HG02870 (cell line): ENCODE data around the gene PRPH.
A peak's percentile ranks its signal among the peaks of the same experiment; 100 is the strongest.
"Not testable (repeated sequence)": the region's sequence is repeated elsewhere in the genome, so short reads cannot be mapped to it uniquely, and the experiment has no call there.

Experiments
- ATAC-seq: cut with Tn5 transposase; IDR thresholded peaks from one replicate; pipeline ENCODE4 v1.9.1; 2021; ENCODE audit warnings: mild to moderate bottlenecking, moderate library complexity; ENCODE audit not compliant: unreplicated experiment

Gene PRPH

DNA sequence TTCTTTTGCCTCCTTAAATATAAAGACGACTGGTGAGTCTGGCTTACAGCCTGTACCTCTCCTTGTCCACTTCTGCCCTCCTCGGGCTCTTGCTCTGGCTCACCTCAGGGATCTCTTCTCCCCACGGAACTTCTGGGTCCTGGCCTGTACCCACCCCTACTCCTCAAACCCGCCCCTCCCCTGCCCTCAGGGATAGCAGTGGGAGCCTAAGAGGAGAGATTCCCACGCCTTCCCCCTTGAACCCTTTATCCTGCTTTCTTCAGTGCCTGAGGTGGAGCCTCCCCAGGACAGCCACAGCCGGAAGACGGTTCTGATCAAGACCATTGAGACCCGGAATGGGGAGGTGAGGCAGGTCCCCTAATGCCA, 2.7 kb downstream of the PRPH start:
- no peak for ATAC-seq

DNA sequence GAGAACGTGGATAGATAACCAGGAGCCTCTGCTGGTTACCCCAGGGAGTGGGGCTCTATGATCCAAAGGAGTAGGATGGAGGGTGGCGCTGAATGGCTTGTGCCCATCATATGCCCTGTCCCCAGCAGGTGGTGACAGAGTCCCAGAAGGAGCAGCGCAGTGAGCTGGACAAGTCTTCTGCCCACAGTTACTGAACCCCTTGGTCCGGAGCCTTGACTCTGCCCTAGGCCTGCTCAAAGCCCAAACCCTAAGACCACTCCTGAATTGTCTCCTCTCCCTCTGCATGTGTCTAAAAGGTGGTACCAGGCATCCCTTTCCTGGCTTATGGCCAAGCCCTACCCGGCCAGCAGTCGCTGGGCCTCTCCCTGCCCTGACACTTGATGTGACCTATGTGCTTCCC, 3.2 kb downstream of the PRPH start:
- ATAC-seq, result no peak

DNA sequence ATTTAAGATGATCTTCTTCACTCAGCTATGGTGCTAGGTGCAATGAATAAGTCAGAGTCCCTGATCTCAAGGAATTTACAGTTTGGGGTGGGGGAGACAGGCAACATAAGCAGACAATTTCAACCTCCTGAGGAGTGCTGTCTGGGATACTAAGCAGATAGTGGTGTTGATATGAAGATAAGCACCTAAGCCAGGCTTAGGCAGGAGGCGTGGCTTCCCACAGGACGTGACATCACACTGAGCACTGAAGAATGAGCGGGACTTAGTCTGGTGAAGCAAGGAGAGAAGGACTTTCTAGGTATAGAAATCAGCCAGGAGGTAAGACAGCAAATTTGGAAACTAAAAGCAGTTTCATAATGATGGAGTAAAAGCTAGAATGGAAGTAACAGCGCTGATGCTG, 6.8 kb downstream of the PRPH start:
- no peak for ATAC-seq

DNA sequence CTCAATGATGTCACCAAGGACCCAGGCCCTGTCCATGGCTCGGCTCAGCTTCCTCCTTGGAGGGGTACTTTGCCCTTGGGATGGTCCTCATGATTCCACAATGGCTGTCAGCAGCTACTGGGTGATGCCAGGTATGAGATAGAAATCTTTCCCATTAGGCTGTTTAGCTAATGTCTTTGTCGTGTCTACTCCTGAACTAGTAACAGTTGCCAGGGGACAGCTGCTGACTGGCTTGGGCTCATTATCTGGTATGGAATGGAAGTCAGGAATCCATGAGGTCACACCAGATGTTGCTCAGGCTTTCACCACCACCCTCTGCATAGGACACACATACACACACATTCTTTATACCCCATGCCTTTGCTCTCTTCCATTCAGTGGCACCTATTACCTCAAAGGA, 9.2 kb downstream of the PRPH start:
- no peak for ATAC-seq

DNA sequence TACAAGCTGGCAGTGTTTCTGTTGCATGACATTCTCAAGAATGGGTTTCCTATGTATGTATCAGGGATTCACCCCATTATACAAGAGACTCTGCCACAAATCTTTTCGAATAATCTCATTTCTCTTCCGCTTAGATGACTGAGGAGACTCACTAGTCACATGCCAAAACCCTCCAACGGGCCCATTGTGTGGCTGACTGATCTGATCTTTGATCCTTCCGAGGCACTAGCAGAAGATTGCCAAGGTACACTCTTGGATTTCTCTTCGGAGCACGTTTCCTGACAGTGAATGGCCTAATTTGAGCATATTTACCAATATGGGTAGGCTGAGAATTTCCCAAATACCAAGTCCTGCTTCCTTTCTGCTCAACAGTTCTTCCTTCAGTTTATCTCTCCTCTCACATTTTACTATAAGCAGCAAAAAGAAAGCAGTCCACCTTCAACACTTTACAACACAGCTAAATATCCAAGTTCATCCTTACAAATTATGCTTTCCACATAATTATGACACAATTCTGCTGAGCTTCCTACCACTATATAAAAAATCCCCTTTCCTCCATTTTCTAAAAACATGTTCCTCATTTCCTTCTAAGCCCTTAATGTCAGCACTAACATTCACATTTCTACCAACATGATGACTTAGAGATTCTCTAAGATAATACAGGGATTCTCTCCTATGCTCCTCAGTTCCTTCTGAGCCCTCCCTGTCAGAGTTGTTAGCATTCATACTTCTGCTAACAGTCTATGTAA, 11.0 kb downstream of the PRPH start:
- ATAC-seq, result no peak

- ATAC-seq, result no peak
These were observed 14.4 kb downstream of the PRPH start for GRCh38 chr12:49309386-49309785.

DNA sequence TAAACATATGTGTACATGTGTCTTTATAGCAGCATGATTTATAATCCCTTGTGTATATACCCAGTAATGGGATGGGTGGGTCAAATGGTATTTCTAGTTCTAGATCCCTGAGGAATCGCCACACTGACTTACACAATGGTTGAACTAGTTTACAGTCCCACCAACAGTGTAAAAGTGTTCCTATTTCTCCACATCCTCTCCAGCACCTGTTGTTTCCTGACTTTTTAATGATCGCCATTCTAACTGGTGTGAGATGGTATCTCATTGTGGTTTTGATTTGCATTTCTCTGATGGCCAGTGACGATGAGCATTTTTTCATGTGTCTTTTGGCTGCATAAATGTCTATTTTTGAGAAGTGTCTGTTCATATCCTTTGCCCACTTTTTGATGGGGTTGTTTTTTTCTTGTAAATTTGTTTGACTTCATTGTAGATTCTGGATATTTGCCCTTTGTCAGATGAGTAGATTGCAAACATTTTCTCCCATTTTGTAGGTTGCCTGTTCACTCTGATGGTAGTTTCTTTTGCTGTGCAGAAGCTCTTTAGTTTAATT, 15.6 kb downstream of the PRPH start:
- ATAC-seq, result not testable (repeated sequence)

DNA sequence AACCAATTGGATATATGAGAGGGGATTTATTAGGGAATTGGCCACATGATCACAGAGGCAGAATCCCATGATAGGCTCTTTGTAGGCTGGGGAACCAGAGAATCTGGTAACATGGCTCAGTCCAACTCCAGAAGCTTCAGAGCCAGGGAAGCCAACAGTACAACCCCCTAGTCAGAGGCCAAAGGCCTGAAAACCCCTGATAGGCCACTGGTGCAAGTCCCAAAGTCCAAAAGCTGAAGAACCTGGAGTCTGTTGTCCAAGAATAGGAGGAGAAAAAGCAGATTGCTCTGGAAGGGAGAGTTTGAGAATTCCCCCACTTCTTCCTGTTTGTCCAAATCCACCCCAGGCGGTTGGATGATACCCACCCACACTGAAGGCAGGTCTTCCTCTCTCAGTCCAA, 19.9 kb downstream of the PRPH start:
- no peak for ATAC-seq

- ATAC-seq, result not testable (repeated sequence)
These were observed 22.2 kb downstream of the PRPH start for GRCh38 chr12:49317118-49317517.

- not testable (repeated sequence) for ATAC-seq
These were observed 25.6 kb downstream of the PRPH start for GRCh38 chr12:49320411-49321103.

GRCh38 chr12:49322367-49322707, 27.4 kb downstream of the PRPH start:
- ATAC-seq, result no peak

DNA sequence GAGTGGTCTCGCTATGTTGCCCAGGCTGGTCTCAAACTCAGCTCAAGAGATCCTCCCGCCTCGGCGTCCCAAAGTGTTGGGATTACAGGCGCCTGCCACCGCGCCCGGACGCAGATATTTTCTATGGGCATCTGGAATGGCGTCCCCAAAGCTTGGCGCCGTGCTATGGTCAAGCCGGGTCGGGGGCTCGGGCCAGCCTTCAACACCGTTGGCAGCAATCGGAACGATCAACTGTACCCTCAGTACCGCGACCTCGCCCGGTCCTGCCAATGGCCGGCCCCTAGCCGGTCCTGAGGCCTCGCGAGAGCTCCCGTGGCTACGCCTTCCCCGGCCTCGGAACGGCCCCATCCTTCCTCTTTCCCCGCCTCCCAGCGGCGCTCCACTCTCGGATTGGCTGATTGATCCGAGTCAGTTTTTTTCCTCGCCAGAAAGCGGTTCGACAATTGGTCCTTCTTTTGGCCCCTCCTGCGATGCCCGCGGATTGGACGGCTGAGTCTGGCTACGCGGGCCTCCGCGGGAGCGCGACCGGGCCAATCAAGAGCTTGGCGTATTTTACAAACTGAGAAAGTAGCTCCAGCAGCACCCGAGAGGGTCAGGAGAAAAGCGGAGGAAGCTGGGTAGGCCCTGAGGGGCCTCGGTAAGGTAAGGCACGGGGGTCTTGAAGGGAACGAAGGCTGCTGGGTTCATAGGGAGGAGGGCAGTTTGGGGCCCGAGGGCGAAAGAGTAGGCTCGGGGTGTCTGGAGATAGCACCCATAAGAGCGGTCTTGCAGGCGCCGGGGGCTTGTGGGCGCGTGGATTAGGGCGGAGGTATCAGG, 28.0 kb downstream of the PRPH start, which contains the start of gene TROAP:
Gene TROAP (plus strand): TSS at position 548 of the 816 bp plus-strand sequence. CDS start 354 bp downstream, outside the sequence.
- peak; percentile 97 for ATAC-seq

DNA sequence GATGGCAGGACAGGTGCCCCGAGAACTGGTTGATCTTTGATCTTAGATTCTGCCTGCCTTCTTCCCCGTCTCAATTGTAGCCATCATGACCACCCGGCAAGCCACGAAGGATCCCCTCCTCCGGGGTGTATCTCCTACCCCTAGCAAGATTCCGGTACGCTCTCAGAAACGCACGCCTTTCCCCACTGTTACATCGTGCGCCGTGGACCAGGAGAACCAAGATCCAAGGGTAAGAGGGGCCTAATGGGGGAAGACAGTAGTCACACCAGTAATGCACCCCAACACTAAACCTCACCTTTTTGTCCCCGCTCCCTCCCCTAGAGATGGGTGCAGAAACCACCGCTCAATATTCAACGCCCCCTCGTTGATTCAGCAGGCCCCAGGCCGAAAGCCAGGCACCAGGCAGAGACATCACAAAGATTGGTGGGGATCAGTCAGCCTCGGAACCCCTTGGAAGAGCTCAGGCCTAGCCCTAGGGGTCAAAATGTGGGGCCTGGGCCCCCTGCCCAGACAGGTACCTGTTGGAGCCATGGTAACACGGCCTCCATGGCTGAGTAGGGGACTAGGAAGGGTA, 28.7 kb downstream of the PRPH start:
- ATAC-seq, result no peak

- ATAC-seq, result no peak
These were observed 30.7 kb downstream of the PRPH start for GRCh38 chr12:49325606-49326005.

DNA sequence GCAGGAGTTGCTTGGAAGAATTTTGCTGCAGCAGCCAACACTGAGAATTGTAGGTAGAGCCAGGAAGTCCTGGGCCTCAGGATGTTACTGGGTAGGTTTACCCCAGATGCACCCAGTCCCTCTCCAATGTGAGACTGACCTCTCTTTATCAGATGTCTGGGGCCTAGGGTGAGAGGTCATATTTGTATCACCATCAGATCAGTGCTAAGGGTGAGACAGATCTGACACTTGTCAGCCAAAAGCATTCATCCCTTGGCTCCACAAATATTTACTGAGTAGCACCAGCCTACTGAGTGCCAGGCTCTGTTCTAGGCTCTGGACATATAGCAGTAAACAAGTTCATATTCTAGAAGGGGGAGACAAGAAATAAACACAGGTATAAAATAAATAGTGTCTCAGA, 32.4 kb downstream of the PRPH start:
- ATAC-seq, result no peak

GRCh38 chr12:49327887-49328286, 32.9 kb downstream of the PRPH start:
- ATAC-seq, result no peak

GRCh38 chr12:49328816-49329215, 33.9 kb downstream of the PRPH start:
- ATAC-seq, result no peak

GRCh38 chr12:49330032-49330619, 35.2 kb downstream of the PRPH start:
- no peak for ATAC-seq

- ATAC-seq, result no peak
These were observed 35.9 kb downstream of the PRPH start for GRCh38 chr12:49330631-49331379.
